IMR-90 (cell line): ENCODE results near the gene MRGPRE.

Experiments used
- CTCF ChIP-seq: conservative IDR thresholded peaks from 2 replicates; pipeline ENCODE4 v1.5.1; 2012; ENCODE audit warnings: mild to moderate bottlenecking, low read depth, low read length, improper control_type of control experiment
- ELK1 ChIP-seq: fragments of 150-350 bp; IDR thresholded peaks from 2 replicates; pipeline ENCODE4 v1.6.1; 2016; ENCODE audit warnings: low read depth, mild to moderate bottlenecking, low read length, moderate library complexity, borderline replicate concordance
- MAZ ChIP-seq: IDR thresholded peaks from 2 replicates; pipeline ENCODE4 v1.6.1; 2012; ENCODE audit warnings: low read depth, mild to moderate bottlenecking, low read length, improper control_type of control experiment, moderate library complexity, borderline replicate concordance
- USF2 ChIP-seq: fragments of 150-350 bp; IDR thresholded peaks from 2 replicates; pipeline ENCODE4 v1.6.1; 2017; ENCODE audit warnings: mild to moderate bottlenecking, antibody characterized with exemption, low read length, low read depth

GRCh38 chr11:3188496-3189195, 43.6 kb downstream of the MRGPRE start:
- TF ChIP-seq MAZ (no peak), ELK1 (no peak), USF2 (no peak), CTCF (no peak)
